Endothelial cell of umbilical vein (primary cell): ENCODE measurements around the gene GYS1. TPM values are rescaled to one million over a fixed set of nuclear protein-coding genes. Genes with fewer than 3 reads are reported as not detected.
A peak's percentile ranks its signal among the peaks of the same experiment; 100 is the strongest.
"Not testable (repeated sequence)": the region's sequence is repeated elsewhere in the genome, so short reads cannot be mapped to it uniquely, and the experiment has no call there.

Source experiments
- BruUV-seq: library from RNA; stranded (reverse); fragments of 400-500 nt; replicated peaks from 2 replicates; lab custom pipeline; 2021; lab: Mats Ljungman, UMichigan
- CTCF ChIA-PET: fragments of 300-600, 350-600 bp; sonication (Branson Sonifier 250); formaldehyde crosslinking; loops from one replicate; lab custom pipeline; 2021; ENCODE audit warnings: antibody characterized with exemption, inconsistent platforms; lab: Charles Lee
- POLR2A ChIA-PET: fragments of 300-600, 350-600 bp; sonication (Branson Sonifier 250); formaldehyde crosslinking; loops from one replicate; lab custom pipeline; 2021; ENCODE audit warnings: antibody characterized with exemption, inconsistent platforms; lab: Charles Lee
- DNase-seq: peaks from one replicate; pipeline ENCODE4 v3.0.0-alpha.2; 2011; ENCODE audit warnings: low read depth, low spot score
- FAIRE-seq: peaks from 2 replicates; lab custom pipeline; 2011; peaks lifted over from hg19 to GRCh38; lab: Jason Lieb, UNC
- H2AFZ ChIP-seq: 2 replicates; pipeline ENCODE4 v1.6.0; 2012; ENCODE audit warnings: low read depth, low read length, control low read depth, inconsistent platforms
- H3K27ac ChIP-seq: 2 replicates; pipeline ENCODE4 v1.5.1; 2011; ENCODE audit warnings: low read depth, mild to moderate bottlenecking, control low read depth, low read length, moderate library complexity; ENCODE audit not compliant: insufficient read depth
- H3K27me3 ChIP-seq, 2 experiments: 2 replicates each; pipeline versions ENCODE4 v1.6.0 to v1.6.1; 2011; ENCODE audit warnings: low read length in 2 of 2, mixed read lengths in 1 of 2; ENCODE audit not compliant: control insufficient read depth in 2 of 2, insufficient read depth in 2 of 2
- H3K36me3 ChIP-seq, 2 experiments: 2 replicates in 1 of 2; 3 replicates in 1 of 2; pipeline ENCODE4 v1.5.1; 2011; ENCODE audit warnings: low read length in 2 of 2, mild to moderate bottlenecking in 1 of 2, moderate library complexity in 1 of 2; ENCODE audit not compliant: control insufficient read depth in 2 of 2, insufficient read depth in 2 of 2; ENCODE audit errors: extremely low read depth in 1 of 2
- H3K4me1 ChIP-seq: 3 replicates; pipeline ENCODE4 v1.5.1; 2011; ENCODE audit warnings: mild to moderate bottlenecking, low read length; ENCODE audit not compliant: control insufficient read depth, insufficient read depth; ENCODE audit errors: extremely low read depth
- H3K4me2 ChIP-seq: 2 replicates; pipeline ENCODE4 v1.6.1; 2011; ENCODE audit warnings: low read length, control low read depth, mixed read lengths; ENCODE audit not compliant: insufficient read depth
- H3K4me3 ChIP-seq, 3 experiments: fragments of 200-600 bp in 1 of 3; sonication (generic), shearing (Covaris generic) in 1 of 3; replicated peaks in 1 of 3; 2 replicates each; pipeline ENCODE4 v1.5.1; 2011 to 2016; ENCODE audit warnings: control low read depth in 3 of 3, low read length in 3 of 3, mild to moderate bottlenecking in 2 of 3, inconsistent platforms in 1 of 3, low read depth in 1 of 3, moderate library complexity in 1 of 3; ENCODE audit not compliant: insufficient read depth in 1 of 3
- H3K79me2 ChIP-seq: 2 replicates; pipeline ENCODE4 v1.6.0; 2012; ENCODE audit warnings: low read length, inconsistent platforms; ENCODE audit not compliant: control insufficient read depth, insufficient read depth
- H3K9ac ChIP-seq: replicated peaks from 2 replicates; pipeline ENCODE3; 2011; ENCODE audit warnings: low read length, control low read depth; ENCODE audit not compliant: insufficient read depth; ENCODE audit errors: extremely low read depth
- H3K9me1 ChIP-seq: replicated peaks from 3 replicates; pipeline ENCODE4 v1.6.0; 2011; ENCODE audit warnings: mild to moderate bottlenecking, low read length; ENCODE audit not compliant: control insufficient read depth, insufficient read depth; ENCODE audit errors: extremely low read depth
- H3K9me3 ChIP-seq: replicated peaks from 2 replicates; pipeline ENCODE4 v1.5.1; 2012; ENCODE audit warnings: low read length, inconsistent platforms; ENCODE audit not compliant: control insufficient read depth, insufficient read depth
- H4K20me1 ChIP-seq: replicated peaks from 2 replicates; pipeline ENCODE3; 2011; ENCODE audit warnings: mild to moderate bottlenecking, low read length; ENCODE audit not compliant: control insufficient read depth, insufficient read depth; ENCODE audit errors: extremely low read depth
- dilution Hi-C: fragments of 300-500 bp; cut with MboI; formaldehyde crosslinking; loops from one replicate; pipeline ENCODE4 v1.15.0; 2019; ENCODE audit warnings: low sequenced_read_pairs; ENCODE audit not compliant: extremely low pct_ligation_motif_present
- intact Hi-C: fragments of 100-400 bp; cut with micrococcal nuclease; formaldehyde crosslinking; loops from one replicate; pipeline ENCODE4 v1.10.0; 2022
- polyA plus RNA-seq, 4 experiments: library from polyadenylated mRNA; depleted of rRNA in 3 of 4; stranded (reverse) in 3 of 4; unstranded in 1 of 4; fragments of >200 nt; gene quantifications; 2 replicates each; pipeline versions ENCODE4 v1.2.1 to v1.2.3, GENCODE V29; 2011 to 2012; ENCODE audit warnings: missing spikeins in 1 of 4
- total RNA-seq: library from RNA; stranded (reverse); gene quantifications from 2 replicates; pipeline ENCODE4 v1.2.3, GENCODE V29; 2021
- TF ChIP-seq, protein P1 (sequence below), 2 donors: IDR thresholded peaks; 1 replicate in 1 of 2; 2 replicates in 1 of 2; pipeline ENCODE4 v1.5.1; 2011; ENCODE audit warnings: low read length in 2 of 2, mild to moderate bottlenecking in 2 of 2, moderate library complexity in 2 of 2, control low read depth in 1 of 2, inconsistent platforms in 1 of 2, low read depth in 1 of 2; ENCODE audit not compliant: insufficient read depth in 1 of 2; ENCODE audit errors: extremely low read depth in 1 of 2

The GYS1 gene
- total and polyA plus RNA-seq, 2 donors (not counting 3 experiments of a cell fraction or from before 2014, with no cell fraction given): 39.0 to 58.9 TPM

DNA sequence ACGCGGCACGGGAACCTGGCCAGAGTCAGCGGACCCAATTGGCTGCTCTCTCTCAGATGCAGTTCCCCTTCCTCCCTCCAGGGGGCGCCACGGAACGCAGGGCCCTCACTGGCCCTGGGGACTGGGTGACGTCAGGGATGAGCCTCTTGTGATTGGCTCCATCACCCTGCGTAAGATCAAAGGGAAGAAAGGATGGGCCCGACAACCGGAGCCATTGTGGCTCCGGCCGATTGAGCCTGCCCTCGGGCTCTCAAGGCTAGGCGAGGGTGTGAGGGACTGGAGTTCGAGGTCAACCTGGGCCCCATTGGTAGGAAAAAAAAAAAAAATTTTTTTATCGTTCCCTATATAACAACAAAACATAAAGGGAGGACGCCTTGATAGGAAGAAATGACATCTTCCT is 43.7 kb upstream of the GYS1 start, which contains the start of gene CGB1:
Gene CGB1, minus strand, starts transcription at position 81 of the 400 bp plus-strand sequence. CDS start 184 bp downstream, outside the sequence.
- POLR2A ChIA-PET, H2AFZ ChIP-seq, H3K9me3 ChIP-seq, H3K9ac ChIP-seq, H3K4me1 ChIP-seq, BruUV-seq, CTCF ChIA-PET, H3K4me3 ChIP-seq, H3K4me2 ChIP-seq, H3K79me2 ChIP-seq, intact Hi-C loops, DNase-seq, FAIRE-seq, H4K20me1 ChIP-seq, H3K9me1 ChIP-seq, dilution Hi-C loops, H3K27ac ChIP-seq, H3K36me3 ChIP-seq, H3K27me3 ChIP-seq: not testable (repeated sequence)
- TF ChIP-seq, protein P1, sequence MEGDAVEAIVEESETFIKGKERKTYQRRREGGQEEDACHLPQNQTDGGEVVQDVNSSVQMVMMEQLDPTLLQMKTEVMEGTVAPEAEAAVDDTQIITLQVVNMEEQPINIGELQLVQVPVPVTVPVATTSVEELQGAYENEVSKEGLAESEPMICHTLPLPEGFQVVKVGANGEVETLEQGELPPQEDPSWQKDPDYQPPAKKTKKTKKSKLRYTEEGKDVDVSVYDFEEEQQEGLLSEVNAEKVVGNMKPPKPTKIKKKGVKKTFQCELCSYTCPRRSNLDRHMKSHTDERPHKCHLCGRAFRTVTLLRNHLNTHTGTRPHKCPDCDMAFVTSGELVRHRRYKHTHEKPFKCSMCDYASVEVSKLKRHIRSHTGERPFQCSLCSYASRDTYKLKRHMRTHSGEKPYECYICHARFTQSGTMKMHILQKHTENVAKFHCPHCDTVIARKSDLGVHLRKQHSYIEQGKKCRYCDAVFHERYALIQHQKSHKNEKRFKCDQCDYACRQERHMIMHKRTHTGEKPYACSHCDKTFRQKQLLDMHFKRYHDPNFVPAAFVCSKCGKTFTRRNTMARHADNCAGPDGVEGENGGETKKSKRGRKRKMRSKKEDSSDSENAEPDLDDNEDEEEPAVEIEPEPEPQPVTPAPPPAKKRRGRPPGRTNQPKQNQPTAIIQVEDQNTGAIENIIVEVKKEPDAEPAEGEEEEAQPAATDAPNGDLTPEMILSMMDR (IDR thresholded peaks at IDR 0.05; ENCODE audit: extremely low read depth in 1 of 2, insufficient read depth in 1 of 2, low read depth in 1 of 2, low read length in 2 of 2): peak; percentile 16 to 35

DNA sequence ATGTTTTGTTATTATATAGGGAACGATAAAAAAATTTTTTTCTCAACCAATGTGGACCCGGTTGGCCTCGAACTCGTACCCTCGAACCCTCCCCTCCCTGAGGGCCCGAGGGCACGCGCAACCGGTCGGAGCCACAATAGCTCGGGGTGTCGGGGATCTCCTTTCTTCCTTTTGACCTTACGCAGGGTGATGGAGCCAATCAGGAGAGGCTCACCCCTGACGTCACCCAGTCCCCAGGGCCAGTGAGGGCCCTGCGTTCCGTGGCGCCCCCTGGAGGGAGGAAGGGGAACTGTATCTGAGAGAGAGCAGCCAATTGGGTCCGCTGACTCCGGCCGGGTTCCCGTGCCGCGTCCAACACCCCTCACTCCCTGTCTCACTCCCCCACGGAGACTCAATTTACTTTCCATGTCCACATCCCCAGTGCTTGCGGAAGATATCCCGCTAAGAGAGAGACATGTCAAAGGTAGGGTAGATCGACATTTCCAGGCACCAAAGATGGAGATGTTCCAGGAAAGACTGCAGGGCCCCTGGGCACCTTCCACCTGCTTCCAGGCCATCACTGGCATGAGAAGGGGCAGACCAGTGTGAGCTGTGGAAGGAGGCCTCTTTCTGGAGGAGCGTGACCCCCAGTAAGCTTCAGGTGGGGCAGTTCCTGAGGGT is 38.7 kb upstream of the GYS1 start, which contains the start of gene CGB2:
Gene CGB2, plus strand, starts transcription at position 249 of the 660 bp plus-strand sequence. Its CDS starts 206 bp downstream, at position 455.
- H2AFZ ChIP-seq, H3K79me2 ChIP-seq, H3K4me2 ChIP-seq, H3K9me1 ChIP-seq, H3K4me3 ChIP-seq, DNase-seq, FAIRE-seq, intact Hi-C loops, POLR2A ChIA-PET, H3K27me3 ChIP-seq, H3K4me1 ChIP-seq, H3K36me3 ChIP-seq, H3K9me3 ChIP-seq, dilution Hi-C loops, H3K27ac ChIP-seq, BruUV-seq, H4K20me1 ChIP-seq, H3K9ac ChIP-seq: not testable (repeated sequence)
- CTCF ChIA-PET: interaction anchor here (1.0 kb wide), 1 partner anchor 12 kb away, joined by 3 read pairs; no protein-coding TSS in a partner anchor
- TF ChIP-seq, protein P1 (IDR thresholded peaks at IDR 0.05; ENCODE audit: extremely low read depth in 1 of 2, insufficient read depth in 1 of 2, low read depth in 1 of 2, low read length in 2 of 2): peak; percentile 27 to 31

DNA sequence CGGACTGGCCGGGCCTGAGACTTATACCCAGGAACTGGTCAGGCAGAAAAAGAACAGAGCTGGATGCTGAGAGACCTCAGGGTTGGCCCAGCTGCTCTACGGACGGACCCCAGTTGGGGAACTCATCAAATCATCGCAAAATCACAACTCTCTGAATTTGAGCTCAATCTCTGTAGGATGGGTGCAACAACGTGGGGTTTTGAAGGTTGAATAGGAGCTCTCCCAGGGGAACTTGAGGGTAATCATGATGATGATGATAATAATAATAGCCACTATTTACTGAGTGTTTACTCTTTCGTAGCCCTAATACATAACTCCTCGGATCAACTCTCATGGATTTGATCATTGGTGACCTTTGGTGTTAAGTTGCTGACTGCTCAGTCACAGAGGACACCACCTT is 37.2 kb upstream of the GYS1 start:
- H3K9ac ChIP-seq, intact Hi-C loops, dilution Hi-C loops, H3K4me3 ChIP-seq, BruUV-seq, POLR2A ChIA-PET, H3K4me1 ChIP-seq, H3K27me3 ChIP-seq, CTCF ChIA-PET, H3K9me3 ChIP-seq, FAIRE-seq, H4K20me1 ChIP-seq, DNase-seq, H3K79me2 ChIP-seq, H2AFZ ChIP-seq, H3K27ac ChIP-seq, H3K4me2 ChIP-seq, H3K36me3 ChIP-seq, H3K9me1 ChIP-seq: not testable (repeated sequence)
